Measurements from ENCODE around the gene ARHGEF17.

ARHGEF17 gene

GRCh38 chr11:73345481-73346160 is 37.5 kb downstream of the ARHGEF17 start:
- TF ChIP-seq, protein P1, sequence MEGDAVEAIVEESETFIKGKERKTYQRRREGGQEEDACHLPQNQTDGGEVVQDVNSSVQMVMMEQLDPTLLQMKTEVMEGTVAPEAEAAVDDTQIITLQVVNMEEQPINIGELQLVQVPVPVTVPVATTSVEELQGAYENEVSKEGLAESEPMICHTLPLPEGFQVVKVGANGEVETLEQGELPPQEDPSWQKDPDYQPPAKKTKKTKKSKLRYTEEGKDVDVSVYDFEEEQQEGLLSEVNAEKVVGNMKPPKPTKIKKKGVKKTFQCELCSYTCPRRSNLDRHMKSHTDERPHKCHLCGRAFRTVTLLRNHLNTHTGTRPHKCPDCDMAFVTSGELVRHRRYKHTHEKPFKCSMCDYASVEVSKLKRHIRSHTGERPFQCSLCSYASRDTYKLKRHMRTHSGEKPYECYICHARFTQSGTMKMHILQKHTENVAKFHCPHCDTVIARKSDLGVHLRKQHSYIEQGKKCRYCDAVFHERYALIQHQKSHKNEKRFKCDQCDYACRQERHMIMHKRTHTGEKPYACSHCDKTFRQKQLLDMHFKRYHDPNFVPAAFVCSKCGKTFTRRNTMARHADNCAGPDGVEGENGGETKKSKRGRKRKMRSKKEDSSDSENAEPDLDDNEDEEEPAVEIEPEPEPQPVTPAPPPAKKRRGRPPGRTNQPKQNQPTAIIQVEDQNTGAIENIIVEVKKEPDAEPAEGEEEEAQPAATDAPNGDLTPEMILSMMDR (IDR thresholded peaks at IDR 0.05), result no peak

DNA sequence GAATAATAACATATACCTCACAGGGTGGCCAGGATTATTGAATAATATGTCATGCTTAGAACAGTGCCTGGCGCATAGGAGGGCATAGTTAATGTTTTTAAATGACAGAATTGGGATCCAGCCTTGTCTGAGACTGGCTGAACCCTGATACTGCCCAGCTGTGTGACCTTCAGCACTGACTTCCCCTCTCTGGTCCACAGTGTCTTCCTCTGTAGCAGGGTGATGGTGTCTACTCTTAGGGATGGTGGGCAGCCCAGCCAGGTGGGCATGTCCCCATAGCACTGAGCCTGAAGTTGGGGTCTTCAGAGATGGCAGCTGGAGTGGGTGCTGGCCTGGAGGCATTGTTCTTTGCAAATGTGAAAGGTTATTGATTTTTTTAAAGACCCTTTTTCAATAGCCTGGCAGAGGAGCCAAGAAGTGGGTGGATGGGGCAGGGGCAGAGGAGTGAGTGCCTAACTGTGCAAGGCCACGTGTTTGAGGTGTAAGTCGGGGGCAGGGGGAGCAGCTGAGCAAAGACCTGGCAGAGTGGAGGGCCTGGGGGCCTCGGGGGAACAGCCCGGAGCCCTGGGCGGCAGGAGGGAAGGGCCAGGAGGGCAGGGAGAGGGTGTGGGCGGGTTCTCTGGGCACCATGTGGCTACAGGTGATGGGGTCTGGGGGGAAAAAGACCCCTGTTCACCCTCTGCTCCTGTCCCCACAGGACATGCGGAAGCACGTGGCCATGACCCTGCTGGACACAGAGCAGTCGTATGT is 38.3 kb downstream of the ARHGEF17 start:
- TF ChIP-seq, protein P1 (IDR thresholded peaks at IDR 0.05), result no peak

GRCh38 chr11:73347067-73347466 is 39.0 kb downstream of the ARHGEF17 start:
- TF ChIP-seq, protein P1 (IDR thresholded peaks at IDR 0.05), result no peak

GRCh38 chr11:73348838-73349237 is 40.8 kb downstream of the ARHGEF17 start:
- TF ChIP-seq, protein P1 (IDR thresholded peaks at IDR 0.05), result no peak

DNA sequence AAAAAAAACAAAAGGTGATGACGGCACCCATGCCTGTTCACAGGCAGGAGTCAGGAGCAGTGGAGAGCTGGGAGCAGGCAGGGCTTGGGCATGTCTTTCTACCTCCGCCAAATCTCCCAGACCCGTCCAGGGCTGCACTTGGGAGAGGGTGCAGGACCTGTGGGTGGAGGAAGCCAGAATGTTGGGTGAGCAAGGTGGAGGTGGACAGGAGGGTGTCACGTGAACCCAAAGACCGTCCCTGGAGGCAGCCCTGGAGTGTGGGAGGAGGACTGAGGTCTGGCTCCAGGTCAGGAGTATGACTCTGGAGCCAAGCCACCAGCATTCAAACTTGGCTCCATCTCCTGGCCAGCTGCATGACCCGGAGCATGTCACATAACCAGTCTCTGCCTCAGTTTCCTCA is 41.6 kb downstream of the ARHGEF17 start:
- TF ChIP-seq, protein P1 (IDR thresholded peaks at IDR 0.05), result no peak

DNA sequence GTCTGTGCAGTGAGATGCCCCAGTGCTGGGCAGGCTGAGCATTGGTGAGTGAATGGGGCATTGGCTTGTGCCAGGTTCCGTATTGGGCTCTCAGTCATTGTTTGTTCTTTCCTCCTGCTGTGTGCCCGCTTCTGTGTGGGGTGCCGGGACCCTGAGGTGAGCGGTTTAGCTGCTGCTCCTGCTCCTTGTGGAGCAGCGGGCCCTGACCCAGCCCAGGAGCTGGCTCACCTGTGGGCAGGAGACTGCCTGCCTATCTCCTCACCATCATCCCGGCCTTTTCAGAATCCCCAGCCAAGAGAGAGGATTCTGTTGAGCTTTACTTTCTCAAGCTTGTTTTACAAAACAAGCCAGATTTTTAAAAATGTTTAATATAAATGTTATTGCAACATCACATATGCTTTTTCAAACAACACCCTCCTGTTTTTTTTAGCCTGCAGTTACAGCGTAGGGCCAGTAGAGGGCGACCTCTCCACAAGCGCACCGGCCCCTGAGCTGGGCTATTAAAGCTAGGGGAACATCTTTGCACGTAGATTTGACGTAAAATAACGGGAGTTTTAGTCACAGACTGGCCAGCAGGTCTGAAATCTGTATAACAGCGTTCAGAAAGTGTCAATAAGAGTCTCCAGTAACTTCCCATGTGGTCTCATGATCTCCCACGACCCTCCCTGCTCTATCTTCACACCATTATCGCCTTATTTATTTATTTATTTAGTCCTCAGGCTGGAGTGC is 43.0 kb downstream of the ARHGEF17 start:
- TF ChIP-seq, protein P1 (IDR thresholded peaks at IDR 0.05), result peak; percentile 100

- TF ChIP-seq, protein P1 (IDR thresholded peaks at IDR 0.05), result no peak
These were observed 45.3 kb downstream of the ARHGEF17 start for GRCh38 chr11:73353422-73353821.

Data from LNCAP (cell line).